ENCODE measurements around the gene FAM171A2.
"Not testable (repeated sequence)": the region's sequence is repeated elsewhere in the genome, so short reads cannot be mapped to it uniquely, and the experiment has no call there.

FAM171A2 gene

DNA sequence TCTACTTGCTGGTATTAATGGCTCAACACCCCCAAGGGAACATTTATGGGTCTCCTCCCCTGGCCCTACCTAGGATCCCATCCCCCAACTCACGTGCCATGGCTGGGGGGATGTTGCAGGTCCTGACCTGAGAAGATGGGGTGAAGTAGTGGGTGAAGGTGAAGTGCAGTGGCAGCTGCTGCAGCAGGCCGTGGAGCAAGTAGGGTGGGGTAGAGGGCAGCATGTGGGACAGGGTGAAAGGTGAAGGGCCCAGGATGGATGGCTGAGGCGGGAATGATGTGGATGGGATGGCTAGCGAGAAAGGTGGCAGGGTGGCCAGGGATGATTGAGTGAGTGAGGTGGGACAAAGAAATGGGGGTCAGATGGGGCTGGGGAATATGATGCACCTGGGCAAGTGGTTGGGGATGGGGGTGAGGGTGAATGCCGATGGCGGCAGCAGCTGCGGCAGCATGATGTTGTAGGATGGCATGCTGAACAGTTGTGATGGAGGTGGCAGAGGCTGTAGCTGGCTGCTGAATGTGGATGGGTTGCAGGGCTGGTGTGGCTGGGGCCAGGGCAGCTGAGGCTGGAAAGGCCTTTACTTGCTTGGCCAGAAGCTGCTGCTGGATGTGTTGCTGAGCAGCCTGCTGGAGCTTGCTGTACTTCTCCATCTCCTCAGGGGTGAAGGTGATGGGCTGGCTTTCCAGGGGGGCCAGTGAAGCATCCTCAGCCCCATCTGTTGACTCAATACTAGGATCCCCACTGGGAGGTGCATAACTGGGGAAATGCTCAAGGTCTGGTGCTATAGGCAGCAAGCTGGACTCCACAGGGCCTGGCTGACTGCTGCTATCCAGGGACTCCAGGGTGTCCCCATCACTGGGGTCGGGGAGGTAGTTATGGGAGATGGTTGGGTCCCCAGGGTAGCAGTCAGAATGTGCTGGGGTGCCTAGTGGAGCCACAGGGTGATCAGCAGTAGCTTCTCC, 34.1 kb upstream of the FAM171A2 start:
- no peak for DNase-seq (ENCODE audit: low read depth)
- no peak for TF ChIP-seq CTCF (IDR thresholded peaks at IDR 0.05; ENCODE audit: insufficient read depth, low read depth, low read length, missing control alignments)
- no peak overlapping the region for H3K4me3 ChIP-seq (ENCODE audit: low read depth, low read length)

DNA sequence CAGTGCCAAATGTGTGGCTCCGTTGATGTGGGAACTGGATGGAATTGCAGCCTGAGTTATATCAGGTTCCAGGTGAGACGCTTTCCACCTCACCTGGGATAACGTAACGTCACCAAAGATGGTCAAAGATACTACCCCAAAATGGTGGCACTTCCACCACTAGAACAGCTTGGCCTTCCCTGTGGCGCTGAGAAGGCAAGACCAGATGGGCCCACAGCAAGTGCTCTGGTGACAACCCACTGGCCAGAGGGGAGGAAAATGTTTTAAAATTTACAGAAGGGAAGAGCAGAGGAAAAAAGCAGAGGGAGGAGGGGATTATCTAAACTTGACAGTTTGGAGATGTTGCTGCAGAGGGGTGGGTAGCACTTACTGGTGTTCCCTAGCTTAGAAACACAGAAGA, 33.3 kb upstream of the FAM171A2 start:
- TF ChIP-seq CTCF (IDR thresholded peaks at IDR 0.05; ENCODE audit: insufficient read depth, low read depth, low read length, missing control alignments), result no peak
- no peak overlapping the region for H3K4me3 ChIP-seq (ENCODE audit: low read depth, low read length)
- DNase-seq (ENCODE audit: low read depth), result no peak

DNA sequence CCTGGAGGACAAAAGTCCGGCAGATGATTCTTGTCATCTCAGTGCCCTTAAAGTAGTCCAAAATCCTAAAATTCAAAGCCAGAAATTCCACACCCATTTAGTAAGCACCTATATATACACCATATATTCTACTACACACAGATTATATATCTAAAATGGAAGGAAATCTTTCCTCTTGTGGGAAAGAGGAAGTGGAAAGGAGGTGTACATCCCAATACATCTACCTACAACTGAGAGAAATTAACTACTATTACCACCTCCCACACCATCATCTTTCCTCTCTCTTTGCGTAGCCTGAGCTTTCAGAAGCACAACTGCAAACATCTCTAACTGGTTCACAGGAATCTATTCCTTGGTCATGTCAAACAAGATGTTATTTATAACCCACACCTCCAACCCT, 31.2 kb upstream of the FAM171A2 start:
- no peak for DNase-seq (ENCODE audit: low read depth)

GRCh38 chr17:44394112-44394511, 30.5 kb upstream of the FAM171A2 start:
- not testable (repeated sequence) for H3K4me3 ChIP-seq (ENCODE audit: low read depth, low read length); DNase-seq (ENCODE audit: low read depth)

More for the DNA sequence above, 31.2 kb upstream of the FAM171A2 start:
- no peak for TF ChIP-seq CTCF (IDR thresholded peaks at IDR 0.05; ENCODE audit: insufficient read depth, low read depth, low read length, missing control alignments)
- H3K4me3 ChIP-seq (ENCODE audit: low read depth, low read length), result no peak overlapping the region

DNA sequence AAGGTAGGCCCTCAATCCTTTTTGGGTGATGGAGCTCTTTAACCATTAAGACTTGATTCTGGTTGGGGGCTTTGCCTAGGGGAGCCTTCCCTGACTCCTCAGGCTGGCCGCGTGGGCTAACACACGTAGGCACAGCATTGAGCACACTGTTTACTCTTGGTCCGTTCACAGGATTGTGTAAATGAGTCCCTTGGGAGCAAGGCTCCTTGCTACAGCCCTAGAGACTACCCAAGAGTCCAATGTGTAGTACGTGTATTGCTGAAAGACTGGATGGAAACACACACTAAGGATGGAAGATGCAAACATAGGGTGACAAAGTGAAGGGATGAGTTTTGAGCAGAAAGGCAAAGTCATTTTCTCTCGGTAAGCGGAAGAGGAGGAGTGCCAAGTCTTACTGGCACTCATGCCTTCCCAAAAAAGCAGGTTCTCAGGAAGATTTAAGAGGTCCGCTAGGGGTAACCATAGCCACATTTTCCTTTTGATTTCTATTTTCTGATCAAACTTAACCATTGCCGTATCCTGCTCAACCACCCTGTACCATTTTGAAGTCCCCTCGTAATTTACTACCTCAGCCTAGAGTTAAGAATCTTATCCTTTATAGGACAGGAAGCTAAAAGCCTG, 26.7 kb upstream of the FAM171A2 start:
- no peak for DNase-seq (ENCODE audit: low read depth)
- H3K4me3 ChIP-seq (ENCODE audit: low read depth, low read length), result no peak overlapping the region
- TF ChIP-seq CTCF (IDR thresholded peaks at IDR 0.05; ENCODE audit: insufficient read depth, low read depth, low read length, missing control alignments), result no peak

- DNase-seq (ENCODE audit: low read depth), result no peak
- H3K4me3 ChIP-seq (ENCODE audit: low read depth, low read length), result no peak overlapping the region
- TF ChIP-seq CTCF (IDR thresholded peaks at IDR 0.05; ENCODE audit: insufficient read depth, low read depth, low read length, missing control alignments), result no peak
Observed at GRCh38 chr17:44389723-44390202, 26.1 kb upstream of the FAM171A2 start.

GRCh38 chr17:44389281-44389680, 25.6 kb upstream of the FAM171A2 start, which contains the start of gene ITGA2B:
Gene ITGA2B (minus strand): TSS chr17:44389649. CDS start chr17:44389473, 176 bp downstream.
- no peak within 1 kb of the TSS for H3K4me3 ChIP-seq (ENCODE audit: low read depth, low read length)
- no peak for TF ChIP-seq CTCF (IDR thresholded peaks at IDR 0.05; ENCODE audit: insufficient read depth, low read depth, low read length, missing control alignments)
- DNase-seq (ENCODE audit: low read depth), result no peak
